Suprapubic skin (tissue), 4 donors: ENCODE results near the gene DUSP6. TPM values are rescaled to one million over a fixed set of nuclear protein-coding genes. Genes with fewer than 3 reads are reported as not detected.
A peak's percentile ranks its signal among the peaks of the same experiment; 100 is the strongest.

Source experiments
- DNase-seq, 2 donors: peaks; one replicate each; pipeline ENCODE4 v3.0.0-alpha.2; 2019; ENCODE audit warnings: low spot score in 2 of 2
- H3K27ac ChIP-seq: fragments of 200-600 bp; sonication (generic); one replicate; pipeline ENCODE4 v1.5.1; 2019
- H3K27me3 ChIP-seq: fragments of 200-600 bp; sonication (generic); one replicate; pipeline ENCODE4 v1.5.1; 2019
- H3K36me3 ChIP-seq: fragments of 200-600 bp; sonication (generic); one replicate; pipeline ENCODE4 v1.5.1; 2019
- H3K4me1 ChIP-seq: fragments of 200-600 bp; sonication (generic); one replicate; pipeline ENCODE4 v1.5.1; 2019
- H3K4me3 ChIP-seq: fragments of 200-600 bp; sonication (generic); one replicate; pipeline ENCODE4 v1.5.1; 2019; ENCODE audit warnings: mild to moderate bottlenecking
- H3K9me3 ChIP-seq: fragments of 200-600 bp; sonication (generic); one replicate; pipeline ENCODE4 v1.5.1; 2019
- EP300 ChIP-seq: sonication (generic); formaldehyde crosslinking; IDR thresholded peaks from one replicate; pipeline ENCODE4 v1.6.1; 2017; ENCODE audit warnings: antibody characterized with exemption
- POLR2A ChIP-seq, 2 donors: fragments of 450-650 bp; IDR thresholded peaks; one replicate each; pipeline ENCODE4 v1.6.1; 2017; ENCODE audit warnings: antibody characterized with exemption in 2 of 2, mild to moderate bottlenecking in 2 of 2, moderate library complexity in 2 of 2
- POLR2AphosphoS5 ChIP-seq, 3 donors: sonication (generic); formaldehyde crosslinking; IDR thresholded peaks; one replicate each; pipeline ENCODE4 v1.6.1; 2017; ENCODE audit warnings: antibody characterized with exemption in 3 of 3
- WGBS: methylation state at CpG from one replicate; pipeline ENCODE4 v1.1.5; 2018; 5-methylcytosine and 5-hydroxymethylcytosine counted together
- total RNA-seq, 4 donors: library from RNA; depleted of rRNA; stranded (reverse); fragments of >200 nt; gene quantifications; one replicate each; pipeline ENCODE4 v1.1.0, GENCODE V29; 2016
- TF ChIP-seq, protein P1 (sequence below), 2 donors: fragments of 200-600 bp in 1 of 2; fragments of 450-650 bp in 1 of 2; sonication (generic) in 1 of 2; IDR thresholded peaks; one replicate each; pipeline ENCODE4 v1.5.1; 2016 to 2019; ENCODE audit warnings: antibody characterized with exemption in 2 of 2, mild to moderate bottlenecking in 1 of 2, moderate library complexity in 1 of 2

DUSP6 gene
- total RNA-seq, 4 donors from 2014 or later, result 50.8 to 69.2 (median 59.7) TPM

GRCh38 chr12:89328151-89329030 lies 23.9 kb downstream of the DUSP6 start:
- no peaks in the 10 kb centered on the region for H3K27me3 ChIP-seq
- WGBS, result 69% methylated on average over 9 of the region's 9 CpGs
- no peaks in the 10 kb centered on the region for H3K36me3 ChIP-seq
- H3K4me3 ChIP-seq, result no peak overlapping the region
- H3K27ac ChIP-seq, result peak overlapping the region; percentile 2
- H3K4me1 ChIP-seq, result no peaks in the 10 kb centered on the region
- H3K9me3 ChIP-seq, result no peaks in the 10 kb centered on the region
- DNase-seq, result no peak
- TF ChIP-seq, protein P1, sequence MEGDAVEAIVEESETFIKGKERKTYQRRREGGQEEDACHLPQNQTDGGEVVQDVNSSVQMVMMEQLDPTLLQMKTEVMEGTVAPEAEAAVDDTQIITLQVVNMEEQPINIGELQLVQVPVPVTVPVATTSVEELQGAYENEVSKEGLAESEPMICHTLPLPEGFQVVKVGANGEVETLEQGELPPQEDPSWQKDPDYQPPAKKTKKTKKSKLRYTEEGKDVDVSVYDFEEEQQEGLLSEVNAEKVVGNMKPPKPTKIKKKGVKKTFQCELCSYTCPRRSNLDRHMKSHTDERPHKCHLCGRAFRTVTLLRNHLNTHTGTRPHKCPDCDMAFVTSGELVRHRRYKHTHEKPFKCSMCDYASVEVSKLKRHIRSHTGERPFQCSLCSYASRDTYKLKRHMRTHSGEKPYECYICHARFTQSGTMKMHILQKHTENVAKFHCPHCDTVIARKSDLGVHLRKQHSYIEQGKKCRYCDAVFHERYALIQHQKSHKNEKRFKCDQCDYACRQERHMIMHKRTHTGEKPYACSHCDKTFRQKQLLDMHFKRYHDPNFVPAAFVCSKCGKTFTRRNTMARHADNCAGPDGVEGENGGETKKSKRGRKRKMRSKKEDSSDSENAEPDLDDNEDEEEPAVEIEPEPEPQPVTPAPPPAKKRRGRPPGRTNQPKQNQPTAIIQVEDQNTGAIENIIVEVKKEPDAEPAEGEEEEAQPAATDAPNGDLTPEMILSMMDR (IDR thresholded peaks at IDR 0.05), result no peak
- TF ChIP-seq POLR2A (IDR thresholded peaks at IDR 0.05) (no peak), POLR2AphosphoS5 (IDR thresholded peaks at IDR 0.05) (no peak), EP300 (no peak)

DNA sequence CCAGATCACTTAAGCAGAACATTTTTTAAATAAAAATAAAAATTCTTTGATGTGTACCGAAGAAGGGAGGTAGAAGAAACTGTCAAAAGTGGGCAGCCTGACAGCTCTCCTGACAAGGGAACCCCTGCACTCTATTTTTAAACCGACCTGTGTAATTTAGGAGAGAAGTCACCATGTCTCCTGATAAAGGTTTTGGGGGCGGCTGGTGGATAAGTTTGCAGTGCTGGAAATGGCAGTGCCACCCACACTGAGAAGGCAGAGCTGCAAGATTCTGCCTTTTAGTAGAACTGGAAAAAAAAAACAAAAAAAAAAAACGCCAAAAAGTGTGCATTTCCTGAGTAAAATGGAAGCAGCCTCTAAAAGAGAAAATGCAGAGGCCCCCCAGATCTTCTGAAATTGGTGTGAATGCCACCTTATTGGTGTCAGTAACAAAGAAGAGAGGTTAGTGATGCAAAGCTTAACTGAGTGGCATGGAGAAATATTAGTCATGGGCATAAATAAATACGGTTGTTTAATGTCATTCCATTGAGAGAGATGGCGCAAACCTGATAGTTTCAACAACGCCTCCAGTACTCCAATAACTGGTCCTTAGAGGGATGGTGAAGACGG lies 24.7 kb downstream of the DUSP6 start:
- DNase-seq, result no peak
- Histone ChIP-seq H3K4me1 (no peaks in the 10 kb centered on the region), H3K36me3 (no peaks in the 10 kb centered on the region), H3K27ac (peak overlapping the region; percentile 2), H3K27me3 (no peaks in the 10 kb centered on the region), H3K9me3 (no peaks in the 10 kb centered on the region), H3K4me3 (no peak overlapping the region)
- WGBS, result 72% methylated on average over 8 of the region's 8 CpGs
- TF ChIP-seq, protein P1 (IDR thresholded peaks at IDR 0.05), result no peak
- TF ChIP-seq EP300, result no peak
- TF ChIP-seq POLR2AphosphoS5 (IDR thresholded peaks at IDR 0.05), result no peak
- TF ChIP-seq POLR2A (IDR thresholded peaks at IDR 0.05), result no peak

DNA sequence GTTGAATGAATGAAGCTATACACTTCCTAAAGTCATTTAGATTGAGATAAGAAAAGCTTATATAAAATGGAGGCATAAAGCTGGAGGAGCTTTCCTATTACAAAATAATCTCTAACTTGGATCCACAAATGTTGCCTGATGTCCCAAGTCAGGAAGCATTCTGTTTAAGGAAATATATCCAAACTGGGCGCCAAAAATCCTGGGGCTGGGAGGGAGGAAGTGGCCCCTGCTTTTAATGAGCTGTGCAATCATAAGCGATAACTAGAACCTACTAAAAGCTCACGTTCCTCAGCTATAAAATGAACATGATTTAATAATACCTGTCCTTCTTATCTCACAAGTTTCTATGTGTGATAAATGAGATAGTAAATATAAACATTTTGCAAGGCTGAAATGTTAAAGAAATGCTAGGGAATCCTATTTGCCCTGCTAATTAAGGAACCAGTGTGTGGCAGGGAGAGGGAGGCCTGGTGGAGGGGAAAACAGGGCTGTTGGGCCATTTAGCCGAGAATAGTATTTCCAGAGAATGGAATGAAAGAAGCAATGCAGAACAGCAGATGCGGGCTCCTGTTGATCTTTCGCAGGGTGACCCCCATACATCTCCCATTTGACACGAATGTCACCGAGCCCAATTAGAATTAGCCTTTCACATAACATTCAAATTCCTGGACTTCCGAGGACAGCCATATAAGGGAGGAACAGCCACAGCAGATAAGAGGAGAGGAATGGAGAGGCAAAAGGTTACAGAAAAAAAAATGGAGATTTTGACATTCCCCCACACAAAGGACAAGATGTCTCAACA lies 25.9 kb downstream of the DUSP6 start:
- Histone ChIP-seq H3K4me3 (no peak overlapping the region), H3K36me3 (no peaks in the 10 kb centered on the region), H3K27me3 (no peaks in the 10 kb centered on the region), H3K4me1 (no peaks in the 10 kb centered on the region), H3K9me3 (no peaks in the 10 kb centered on the region), H3K27ac (no peak overlapping the region)
- no peak for DNase-seq
- 89% methylated on average over 9 of the region's 9 CpGs for WGBS
- TF ChIP-seq POLR2A (IDR thresholded peaks at IDR 0.05), result no peak
- TF ChIP-seq, protein P1 (IDR thresholded peaks at IDR 0.05), result no peak
- no peak for TF ChIP-seq POLR2AphosphoS5 (IDR thresholded peaks at IDR 0.05)
- TF ChIP-seq EP300, result no peak

GRCh38 chr12:89325495-89325894 lies 26.8 kb downstream of the DUSP6 start:
- WGBS, result 92% methylated on average over 3 of the region's 3 CpGs
- Histone ChIP-seq H3K27me3 (no peaks in the 10 kb centered on the region), H3K36me3 (no peaks in the 10 kb centered on the region), H3K4me3 (no peak overlapping the region), H3K4me1 (no peaks in the 10 kb centered on the region), H3K27ac (no peak overlapping the region), H3K9me3 (no peaks in the 10 kb centered on the region)
- no peak for TF ChIP-seq EP300
- TF ChIP-seq POLR2AphosphoS5 (IDR thresholded peaks at IDR 0.05), result no peak
- TF ChIP-seq POLR2A (IDR thresholded peaks at IDR 0.05), result no peak
- TF ChIP-seq, protein P1 (IDR thresholded peaks at IDR 0.05), result no peak
- no peak for DNase-seq
